SK-N-SH (cell line): Measurements from ENCODE around the gene NT5C3A. TPM values are rescaled to one million over a fixed set of nuclear protein-coding genes. Genes with fewer than 3 reads are reported as not detected.

Experiments used
- CTCF ChIA-PET: fragments of 300-600, 350-600 bp; formaldehyde crosslinking; extraction: SDS; loops from one replicate; lab custom pipeline; 2021; lab: Yijun Ruan, JAX
- POLR2A ChIA-PET: fragments of 350-600 bp; sonication (Branson Sonifier 250); formaldehyde crosslinking; extraction: SDS; loops from one replicate; lab custom pipeline; 2020; ENCODE audit warnings: antibody characterized with exemption, inconsistent platforms; lab: Yijun Ruan, JAX
- DNase-seq: peaks from one replicate; pipeline ENCODE4 v3.0.0; 2012
- H2AFZ ChIP-seq: fragments of 200-600 bp; sonication (generic); 2 replicates; pipeline ENCODE4 v1.8.1; 2016; ENCODE audit warnings: antibody characterized with exemption, mild to moderate bottlenecking, low read depth
- H3F3A ChIP-seq: fragments of 200-600 bp; sonication (generic); replicated peaks from 2 replicates; pipeline ENCODE3; 2016; ENCODE audit warnings: antibody characterized with exemption, mild to moderate bottlenecking; ENCODE audit not compliant: insufficient read depth
- H3K27ac ChIP-seq, 2 experiments: fragments of 200-500 bp in 1 of 2; fragments of 200-600 bp in 1 of 2; sonication (Bioruptor generic) in 1 of 2; sonication (generic), shearing (Covaris generic) in 1 of 2; 2 replicates each; pipeline versions ENCODE4 v1.5.1 to v1.6.1; 2014 to 2016; ENCODE audit warnings: low read depth in 2 of 2, inconsistent platforms in 1 of 2, low read length in 1 of 2, mild to moderate bottlenecking in 1 of 2, mixed read lengths in 1 of 2
- H3K27me3 ChIP-seq: fragments of 200-600 bp; sonication (generic), shearing (Covaris generic); 2 replicates; pipeline ENCODE4 v1.6.1; 2016; ENCODE audit warnings: mixed run types; ENCODE audit not compliant: insufficient read depth
- H3K36me3 ChIP-seq, 2 experiments: fragments of 200-500 bp in 1 of 2; fragments of 200-600 bp in 1 of 2; sonication (Bioruptor generic) in 1 of 2; sonication (generic) in 1 of 2; replicated peaks in 1 of 2; 2 replicates each; pipeline versions ENCODE3 to v1.5.1; 2014 to 2016; ENCODE audit warnings: low read length in 1 of 2, mild to moderate bottlenecking in 1 of 2; ENCODE audit not compliant: insufficient read depth in 2 of 2, control insufficient read depth in 1 of 2
- H3K4me1 ChIP-seq, 2 experiments: fragments of 200-500 bp in 1 of 2; fragments of 200-600 bp in 1 of 2; sonication (Bioruptor generic) in 1 of 2; sonication (generic), shearing (Covaris generic) in 1 of 2; 2 replicates each; pipeline versions ENCODE4 v1.5.1 to v1.6.1; 2014 to 2016; ENCODE audit warnings: low read depth in 1 of 2, low read length in 1 of 2, mixed run types in 1 of 2; ENCODE audit not compliant: insufficient read depth in 2 of 2, control insufficient read depth in 1 of 2
- H3K4me2 ChIP-seq: fragments of 200-600 bp; sonication (generic), shearing (Covaris generic); 2 replicates; pipeline ENCODE4 v1.6.1; 2017; ENCODE audit warnings: mixed run types
- H3K4me3 ChIP-seq, 2 experiments: fragments of 200-500 bp in 1 of 2; fragments of 200-600 bp in 1 of 2; sonication (Bioruptor generic) in 1 of 2; sonication (generic), shearing (Covaris generic) in 1 of 2; 2 replicates each; pipeline versions ENCODE4 v1.5.1 to v1.8.1; 2014 to 2016; ENCODE audit warnings: low read depth in 2 of 2, inconsistent platforms in 1 of 2, low read length in 1 of 2, mild to moderate bottlenecking in 1 of 2, mixed read lengths in 1 of 2, moderate library complexity in 1 of 2
- H3K79me2 ChIP-seq: fragments of 200-600 bp; sonication (generic); 2 replicates; pipeline ENCODE4 v1.8.1; 2017; ENCODE audit warnings: mild to moderate bottlenecking; ENCODE audit not compliant: insufficient read depth
- H3K9ac ChIP-seq: fragments of 200-600 bp; sonication (generic); 2 replicates; pipeline ENCODE4 v1.6.1; 2017; ENCODE audit warnings: mixed run types
- H3K9me2 ChIP-seq: fragments of 200-600 bp; sonication (generic); 2 replicates; pipeline ENCODE4 v1.6.1; 2017; ENCODE audit warnings: mixed run types
- H3K9me3 ChIP-seq: fragments of 200-600 bp; sonication (generic); 2 replicates; pipeline ENCODE4 v1.6.1; 2017; ENCODE audit warnings: mixed run types, mild to moderate bottlenecking, moderate library complexity
- H4K20me1 ChIP-seq: fragments of 200-600 bp; sonication (generic); 2 replicates; pipeline ENCODE4 v1.6.1; 2017; ENCODE audit warnings: mild to moderate bottlenecking, mixed run types; ENCODE audit not compliant: insufficient read depth
- CTCF ChIP-seq: fragments of 200-600 bp; sonication (generic); IDR thresholded peaks from 2 replicates; pipeline ENCODE4 v1.6.1; 2017; ENCODE audit warnings: antibody characterized with exemption, mild to moderate bottlenecking, moderate library complexity
- EZH2phosphoT487 ChIP-seq: fragments of 200-600 bp; sonication (generic); IDR thresholded peaks from 2 replicates; pipeline ENCODE4 v1.6.1; 2017; ENCODE audit warnings: low read depth, mixed run types, mild to moderate bottlenecking, antibody characterized with exemption, moderate library complexity, borderline replicate concordance
- FOXJ3 ChIP-seq: sonication (generic); formaldehyde crosslinking; IDR thresholded peaks from 2 replicates; pipeline ENCODE4 v1.5.1; 2020; ENCODE audit warnings: mild to moderate bottlenecking, missing genetic modification reagents
- GABPA ChIP-seq: IDR thresholded peaks from 2 replicates; pipeline ENCODE4 v1.4.0; 2012; ENCODE audit warnings: low read depth, mild to moderate bottlenecking
- GATA2 ChIP-seq: sonication (generic); formaldehyde crosslinking; IDR thresholded peaks from 2 replicates; pipeline ENCODE4 v1.5.0; 2020; ENCODE audit warnings: mild to moderate bottlenecking, missing genetic modification reagents
- MAX ChIP-seq: IDR thresholded peaks from 2 replicates; pipeline ENCODE4 v1.4.0; 2012; ENCODE audit warnings: low read depth
- MXI1 ChIP-seq: IDR thresholded peaks from 2 replicates; pipeline ENCODE4 v1.6.1; 2012; ENCODE audit warnings: mild to moderate bottlenecking, low read depth, low read length, improper control_type of control experiment
- NRF1 ChIP-seq: IDR thresholded peaks from 2 replicates; pipeline ENCODE4 v1.6.1; 2012; ENCODE audit warnings: low read depth, mild to moderate bottlenecking, low read length
- PBX3 ChIP-seq: IDR thresholded peaks from 2 replicates; pipeline ENCODE4; 2012
- REST ChIP-seq: IDR thresholded peaks from 2 replicates; pipeline ENCODE4 v1.6.1; 2012; ENCODE audit warnings: mild to moderate bottlenecking, low read depth, low read length, moderate library complexity
- RFX5 ChIP-seq: IDR thresholded peaks from 2 replicates; pipeline ENCODE4 v1.6.1; 2012; ENCODE audit warnings: mild to moderate bottlenecking, improper control_type of control experiment, low read length
- RXRA ChIP-seq: IDR thresholded peaks from 2 replicates; pipeline ENCODE4 v1.4.0; 2012; ENCODE audit warnings: low read depth, mild to moderate bottlenecking, borderline replicate concordance
- SIN3A ChIP-seq: IDR thresholded peaks from 2 replicates; pipeline ENCODE4 v1.6.1; 2012; ENCODE audit warnings: low read depth, mild to moderate bottlenecking, low read length, moderate library complexity, borderline replicate concordance
- SMC3 ChIP-seq: IDR thresholded peaks from 2 replicates; pipeline ENCODE4 v1.6.1; 2012; ENCODE audit warnings: low read depth, low read length, improper control_type of control experiment
- TAF1 ChIP-seq: IDR thresholded peaks from 2 replicates; pipeline ENCODE4 v1.6.1; 2012; ENCODE audit warnings: low read depth, mild to moderate bottlenecking, low read length, moderate library complexity, borderline replicate concordance
- USF1 ChIP-seq: IDR thresholded peaks from 2 replicates; pipeline ENCODE4 v1.4.0; 2012; ENCODE audit warnings: low read depth, borderline replicate concordance
- ZBTB33 ChIP-seq: IDR thresholded peaks from 2 replicates; pipeline ENCODE4 v1.4.0; 2012; ENCODE audit warnings: low read depth, borderline replicate concordance
- WGBS: methylation state at CpG from one replicate; pipeline ENCODE4 v1.1.6; 2017; ENCODE audit warnings: low lambda C conversion rate; 5-methylcytosine and 5-hydroxymethylcytosine counted together
- polyA plus RNA-seq, 3 experiments: library from polyadenylated mRNA; depleted of rRNA; stranded (reverse); fragments of >200 nt; gene quantifications; 2 replicates each; pipeline ENCODE4 v1.2.3, GENCODE V29; 2012

The NT5C3A gene
- polyA plus RNA-seq, 1 of the 3 experiments (the other 2 are of a cell fraction) = 13.2 TPM

- TF ChIP-seq CTCF = no peak
Measured at GRCh38 chr7:33062782-33063443, 337 bp upstream of the NT5C3A start (continued).

- H3K36me3 ChIP-seq = peaks cover 2 to 4% of the 10 kb centered on the region in 2 experiments
- peak overlapping the region; percentile 81 to 85 for H3K4me3 ChIP-seq
- peaks cover 21% of the 10 kb centered on the region for H4K20me1 ChIP-seq
- H3K9me3 ChIP-seq = peaks cover 6% of the 10 kb centered on the region; the same call in 1 of the 2 replicates
- peaks cover 3 to 10% of the 10 kb centered on the region in 2 experiments; a peak in 2 of 4 replicates for H3K4me1 ChIP-seq
- no peak for DNase-seq
- H3K27ac ChIP-seq = peak overlapping the region; percentile 83 to 91; a peak in 2 of 4 replicates
- no peaks in the 10 kb centered on the region for H3K27me3 ChIP-seq
- H3F3A ChIP-seq = peaks cover 19% of the 10 kb centered on the region
- H3K4me2 ChIP-seq = peak overlapping the region; percentile 78
- POLR2A ChIA-PET = interaction anchor here (0.9 to 2.0 kb wide), 4 partner anchors 47 to 125 kb away, joined by 3 to 9 read pairs (median 6); partner anchors contain the start of genes FKBP9 and RP9
- H3K9ac ChIP-seq = peak overlapping the region; percentile 78
- CTCF ChIA-PET = interaction anchor here (1.3 to 8.1 kb wide), 8 partner anchors 10 to 215 kb away, joined by 3 to 64 read pairs (median 6); partner anchors contain the start of genes FKBP9 and RP9
- H3K79me2 ChIP-seq = peaks cover 63% of the 10 kb centered on the region
- 31% methylated on average over 8 of the region's 8 CpGs for WGBS
- no peak for TF ChIP-seq MAX
- TF ChIP-seq SMC3 = no peak
- TF ChIP-seq SIN3A = no peak
- TF ChIP-seq REST = no peak
- no peak for TF ChIP-seq TAF1
- no peak for TF ChIP-seq EZH2phosphoT487
- TF ChIP-seq USF1 = no peak
- TF ChIP-seq PBX3 = no peak
- no peak for TF ChIP-seq GABPA
- no peak for TF ChIP-seq MXI1
- no peak for TF ChIP-seq RFX5
- no peak for TF ChIP-seq FOXJ3 (CRISPR knock-in tag)
- TF ChIP-seq ZBTB33 = no peak
- no peak for TF ChIP-seq GATA2
- TF ChIP-seq RXRA = no peak
- TF ChIP-seq NRF1 = no peak
- peak overlapping the region; percentile 77 for H2AFZ ChIP-seq
- no peaks in the 10 kb centered on the region for H3K9me2 ChIP-seq
Measured at GRCh38 chr7:33061282-33061937, 1.2 kb downstream of the NT5C3A start.
